Epithelial cell of esophagus (primary cell): ENCODE data around the gene AMIGO1.

Source experiments
- DNase-seq: peaks from one replicate; pipeline ENCODE4 v3.0.0; 2010; ENCODE audit warnings: low read depth
- H3K4me3 ChIP-seq: 2 replicates; pipeline ENCODE4 v1.5.1; 2011; ENCODE audit warnings: mild to moderate bottlenecking, low read length, control low read depth
- TF ChIP-seq, protein P1 (sequence below): IDR thresholded peaks from 2 replicates; pipeline ENCODE4 v1.5.1; 2011; ENCODE audit warnings: low read depth, mild to moderate bottlenecking, low read length, control low read depth, inconsistent platforms; ENCODE audit not compliant: insufficient read depth; ENCODE audit errors: missing control alignments

The AMIGO1 gene

DNA sequence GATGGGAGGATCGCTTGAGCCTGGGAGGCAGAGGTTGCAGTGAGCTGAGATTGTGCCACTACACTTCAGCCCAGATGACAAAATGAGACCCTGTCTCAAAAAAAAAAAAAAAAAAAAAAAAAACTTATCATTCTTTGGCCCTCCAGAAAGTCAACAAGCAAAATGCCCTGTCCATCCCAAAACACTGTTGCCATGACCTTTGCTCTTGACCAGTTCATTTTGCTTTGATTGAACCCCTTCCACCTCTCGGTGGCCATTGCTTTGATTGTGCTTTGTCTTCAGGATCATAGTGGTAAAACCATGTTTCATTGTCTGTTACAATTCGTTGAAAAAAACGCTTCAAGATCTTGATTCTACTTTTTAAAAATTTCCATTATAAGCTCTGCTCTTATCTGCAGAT is 51.7 kb downstream of the AMIGO1 start:
- TF ChIP-seq, protein P1, sequence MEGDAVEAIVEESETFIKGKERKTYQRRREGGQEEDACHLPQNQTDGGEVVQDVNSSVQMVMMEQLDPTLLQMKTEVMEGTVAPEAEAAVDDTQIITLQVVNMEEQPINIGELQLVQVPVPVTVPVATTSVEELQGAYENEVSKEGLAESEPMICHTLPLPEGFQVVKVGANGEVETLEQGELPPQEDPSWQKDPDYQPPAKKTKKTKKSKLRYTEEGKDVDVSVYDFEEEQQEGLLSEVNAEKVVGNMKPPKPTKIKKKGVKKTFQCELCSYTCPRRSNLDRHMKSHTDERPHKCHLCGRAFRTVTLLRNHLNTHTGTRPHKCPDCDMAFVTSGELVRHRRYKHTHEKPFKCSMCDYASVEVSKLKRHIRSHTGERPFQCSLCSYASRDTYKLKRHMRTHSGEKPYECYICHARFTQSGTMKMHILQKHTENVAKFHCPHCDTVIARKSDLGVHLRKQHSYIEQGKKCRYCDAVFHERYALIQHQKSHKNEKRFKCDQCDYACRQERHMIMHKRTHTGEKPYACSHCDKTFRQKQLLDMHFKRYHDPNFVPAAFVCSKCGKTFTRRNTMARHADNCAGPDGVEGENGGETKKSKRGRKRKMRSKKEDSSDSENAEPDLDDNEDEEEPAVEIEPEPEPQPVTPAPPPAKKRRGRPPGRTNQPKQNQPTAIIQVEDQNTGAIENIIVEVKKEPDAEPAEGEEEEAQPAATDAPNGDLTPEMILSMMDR, result no peak
- H3K4me3 ChIP-seq, result no peak overlapping the region

DNA sequence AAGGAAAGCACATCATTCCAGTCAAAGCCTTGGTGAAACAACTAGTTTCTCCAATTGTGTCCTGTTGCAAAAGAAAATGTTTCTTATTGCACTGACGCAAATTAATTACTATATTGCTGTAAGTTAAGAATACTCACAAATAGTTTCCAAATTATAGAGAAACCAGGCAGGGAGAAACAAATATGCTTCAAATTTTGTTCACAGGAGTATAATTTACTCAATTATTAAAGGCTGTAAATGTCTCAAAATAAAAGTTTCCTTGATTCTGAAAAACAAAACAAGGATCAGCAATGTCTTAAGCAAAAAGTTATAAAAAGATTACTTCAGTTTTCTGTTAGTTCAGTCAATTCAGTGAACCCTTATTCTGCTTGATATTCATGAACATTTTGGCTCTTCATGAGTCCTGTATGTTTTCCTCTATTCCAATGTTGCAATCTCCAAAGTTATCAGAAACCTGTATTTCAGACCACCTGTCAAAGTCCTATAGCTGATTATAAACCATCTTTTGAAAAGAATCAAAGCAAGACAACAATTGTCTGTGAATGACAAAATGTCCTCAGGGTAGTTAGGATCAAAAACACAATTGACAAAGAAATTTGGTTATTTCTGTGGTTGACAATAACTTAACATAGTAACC is 54.9 kb downstream of the AMIGO1 start:
- TF ChIP-seq, protein P1, result no peak
- H3K4me3 ChIP-seq, result no peak overlapping the region
- DNase-seq, result no peak

More for the DNA sequence above, 51.7 kb downstream of the AMIGO1 start:
- DNase-seq, result no peak
